ENCODE results near the gene ADGB. TPM values are rescaled to one million over a fixed set of nuclear protein-coding genes. Genes with fewer than 3 reads are reported as not detected.

Gene ADGB
- total and polyA plus RNA-seq, 9 of the 15 experiments (the other 6 are each of a cell fraction or from before 2014, with no cell fraction given): not detected

GRCh38 chr6:146857980-146858347 is 259.2 kb downstream of the ADGB start (continued):
- TF ChIP-seq PML (IDR thresholded peaks at IDR 0.05; ENCODE audit: low read length) (peak; percentile 47; the same call in 1 of the 2 replicates), RB1 (IDR thresholded peaks at IDR 0.05; ENCODE audit: low read depth) (0 out of 2 replicates have a peak, but pooled peaks have one; percentile 1), ARHGAP35 (IDR thresholded peaks at IDR 0.05; ENCODE audit: partially characterized antibody) (no peak), CCNT2 (IDR thresholded peaks at IDR 0.05; ENCODE audit: borderline replicate concordance, extremely low read depth, insufficient read length, low read depth, low read length) (no peak), BACH1 (tag; IDR thresholded peaks at IDR 0.05) (no peak; the same call in 1 of the 2 replicates), ZBTB12 (CRISPR knock-in tag; IDR thresholded peaks at IDR 0.05) (no peak), ZNF583 (CRISPR knock-in tag; IDR thresholded peaks at IDR 0.05) (0 out of 2 replicates have a peak, but pooled peaks have one; percentile 8), NFE2 (IDR thresholded peaks at IDR 0.05; ENCODE audit: low read depth) (no peak), POU5F1 (IDR thresholded peaks at IDR 0.05; ENCODE audit: borderline replicate concordance, low read depth, low read length, partially characterized antibody) (no peak), ZNF263 (CRISPR knock-in tag; IDR thresholded peaks at IDR 0.05; ENCODE audit: borderline replicate concordance) (no peak), ARNT (IDR thresholded peaks at IDR 0.05) (peak in 1 of 2 experiments; percentile 33; a peak in 1 of 4 replicates), ZBTB40 (IDR thresholded peaks at IDR 0.05) (peak; percentile 46; the same call in 1 of the 2 replicates), ZBTB40 (CRISPR knock-in tag; IDR thresholded peaks at IDR 0.05) (no peak), GATAD2A (IDR thresholded peaks at IDR 0.05) (0 out of 2 replicates have a peak, but pooled peaks have one; percentile 17), MLLT1 (IDR thresholded peaks at IDR 0.05) (peak in 1 of 2 experiments; percentile 65; a peak in 2 of 4 replicates), ZFP30 (CRISPR knock-in tag; IDR thresholded peaks at IDR 0.05; ENCODE audit: borderline replicate concordance) (no peak), ZNF717 (CRISPR knock-in tag; IDR thresholded peaks at IDR 0.05) (no peak), TOE1 (IDR thresholded peaks at IDR 0.05; ENCODE audit: borderline replicate concordance) (0 out of 2 replicates have a peak, but pooled peaks have one; percentile 6), TOE1 (CRISPR knock-in tag; IDR thresholded peaks at IDR 0.05; ENCODE audit: borderline replicate concordance, low read depth) (no peak)
